ENCODE results near the gene DBR1.

Gene DBR1

GRCh38 chr3:138119423-138119766, 55.3 kb downstream of the DBR1 start:
- no peak for DNase-seq

- peak; percentile 61 for DNase-seq
These were observed 55.9 kb downstream of the DBR1 start for GRCh38 chr3:138118612-138119422.

- peak; percentile 19 for DNase-seq
These were observed 59.4 kb downstream of the DBR1 start, which contains the start of gene DZIP1L for GRCh38 chr3:138114988-138115971. DZIP1L (minus strand) TSS chr3:138115608; CDS start chr3:138103971, 11,637 bp downstream.

GRCh38 chr3:138114431-138114918, 60.2 kb downstream of the DBR1 start:
- DNase-seq: no peak

GRCh38 chr3:138113326-138113725, 61.4 kb downstream of the DBR1 start:
- DNase-seq: no peak

GRCh38 chr3:138112362-138112761, 62.4 kb downstream of the DBR1 start:
- no peak for DNase-seq
